ENCODE measurements around the gene NYAP1.
"Not testable (repeated sequence)": the region's sequence is repeated elsewhere in the genome, so short reads cannot be mapped to it uniquely, and the experiment has no call there.

NYAP1 gene

GRCh38 chr7:100484673-100485045 is 932 bp downstream of the NYAP1 start:
- DNase-seq, result no peak

- DNase-seq, result no peak
Measured at GRCh38 chr7:100485471-100485876, 1.7 kb downstream of the NYAP1 start.

- DNase-seq, result no peak
Measured at GRCh38 chr7:100486111-100486636, 2.4 kb downstream of the NYAP1 start.

GRCh38 chr7:100486753-100487446 is 3.2 kb downstream of the NYAP1 start:
- DNase-seq, result no peak

GRCh38 chr7:100488333-100489095 is 4.8 kb downstream of the NYAP1 start:
- DNase-seq, result no peak

- DNase-seq, result no peak
Measured at GRCh38 chr7:100489121-100489520, 5.4 kb downstream of the NYAP1 start.

- peak in 5 of 6 experiments; percentile 15 to 34 (median 27) for DNase-seq
Measured at GRCh38 chr7:100489824-100490223, 6.1 kb downstream of the NYAP1 start.

- DNase-seq, result no peak
Measured at GRCh38 chr7:100490483-100491191, 6.9 kb downstream of the NYAP1 start.

- no peak for DNase-seq
Measured at GRCh38 chr7:100491192-100491578, 7.5 kb downstream of the NYAP1 start.

GRCh38 chr7:100492738-100493475 is 9.2 kb downstream of the NYAP1 start:
- no peak for DNase-seq

- peak; percentile 34 to 64 (median 42) for DNase-seq
Measured at GRCh38 chr7:100493476-100494264, 9.9 kb downstream of the NYAP1 start.

- DNase-seq, result no peak
Measured at GRCh38 chr7:100496509-100496908, 12.8 kb downstream of the NYAP1 start.

- not testable (repeated sequence) for DNase-seq
Measured at GRCh38 chr7:100500743-100501142, 17.0 kb downstream of the NYAP1 start.

- DNase-seq, result not testable (repeated sequence)
Measured at GRCh38 chr7:100504031-100504430, 20.3 kb downstream of the NYAP1 start.

- DNase-seq, result no peak
Measured at GRCh38 chr7:100504887-100505611, 21.3 kb downstream of the NYAP1 start.

- DNase-seq, result no peak
Measured at GRCh38 chr7:100506356-100506923, 22.7 kb downstream of the NYAP1 start.

GRCh38 chr7:100509231-100509630 is 25.5 kb downstream of the NYAP1 start:
- no peak for DNase-seq

- DNase-seq, result no peak
Measured at GRCh38 chr7:100510437-100511239, 26.9 kb downstream of the NYAP1 start.

- no peak for DNase-seq
Measured at GRCh38 chr7:100513212-100513810, 29.6 kb downstream of the NYAP1 start.

Measured in stimulated activated naive CD4-positive, alpha-beta T cell (primary cell).